Measurements from ENCODE around the gene ZNF398. TPM values are rescaled to one million over a fixed set of nuclear protein-coding genes. Genes with fewer than 3 reads are reported as not detected.

Gene ZNF398
- total RNA-seq, 1 experiment from 2014 or later, result 62.1 TPM

GRCh38 chr7:149147752-149148653 is 750 bp downstream of the ZNF398 start:
- H3K23ac ChIP-seq (ENCODE audit: insufficient read length, low read depth, low read length), result no peak overlapping the region
- peaks cover 2% of the 10 kb centered on the region; the same call in 1 of the 2 replicates for H3K4me1 ChIP-seq (ENCODE audit: insufficient read depth, low read length)
- peaks cover 43 to 55% of the 10 kb centered on the region in 2 experiments for H3K4me1 Mint-ChIP-seq
- H3K36me3 Mint-ChIP-seq (ENCODE audit: insufficient read depth in 1 of 3, low read depth in 3 of 3), result peaks cover 6 to 32% (median 15%) of the 10 kb centered on the region in 3 experiments
- H3K27ac Mint-ChIP-seq, result peak overlapping the region; percentile 84 to 98 (median 90); a peak in 6 of 7 replicates
- H3K27ac ChIP-seq (ENCODE audit: insufficient read length, low read depth, low read length), result no peak overlapping the region
- peak overlapping the region; percentile 96 for H3K9ac ChIP-seq (ENCODE audit: extremely low read depth, insufficient read length, low read length)
- H2AK5ac ChIP-seq (ENCODE audit: insufficient read length, low read length), result no peak overlapping the region
- peak overlapping the region; percentile 100 for H3K4me2 ChIP-seq (ENCODE audit: insufficient read depth, insufficient read length, low read length)
- no peak overlapping the region for H2BK12ac ChIP-seq (ENCODE audit: insufficient read length, low read depth, low read length)
- H3K14ac ChIP-seq (ENCODE audit: insufficient read depth, low read length), result peak overlapping the region; percentile 66
- H3K23me2 ChIP-seq (ENCODE audit: insufficient read length, low read depth, low read length, poor library complexity, severe bottlenecking), result peaks cover 12% of the 10 kb centered on the region
- H4K91ac ChIP-seq (ENCODE audit: insufficient read length, low read depth, low read length), result no peak overlapping the region
- TF ChIP-seq CTCF (conservative IDR thresholded peaks at IDR 0.05), result no peak
- no peaks in the 10 kb centered on the region for H3K9me3 ChIP-seq (ENCODE audit: control insufficient read depth, low read depth, low read length)
- H4K8ac ChIP-seq (replicated peaks; ENCODE audit: insufficient read length, low read depth, low read length), result no peak overlapping the region
- H3K27me3 Mint-ChIP-seq (ENCODE audit: low read depth), result no peaks in the 10 kb centered on the region
- no peak overlapping the region for H2AFZ ChIP-seq (ENCODE audit: low read length)
- H3K4ac ChIP-seq (ENCODE audit: low read depth, low read length), result no peak overlapping the region
- peaks cover 44% of the 10 kb centered on the region for H3K79me2 ChIP-seq (ENCODE audit: insufficient read depth, low read length)
- peak overlapping the region; percentile 8 for H2BK5ac ChIP-seq (ENCODE audit: insufficient read length, low read length)
- no peaks in the 10 kb centered on the region for H3K27me3 ChIP-seq (ENCODE audit: insufficient read depth, low read length)
- H4K5ac ChIP-seq (ENCODE audit: insufficient read length, low read depth, low read length), result no peak overlapping the region
- H4K20me1 ChIP-seq (ENCODE audit: control insufficient read depth, insufficient read depth, insufficient read length), result no peaks in the 10 kb centered on the region
- H3K79me1 ChIP-seq (ENCODE audit: insufficient read depth, low read depth, low read length, poor library complexity, severe bottlenecking), result no peaks in the 10 kb centered on the region
- H2BK20ac ChIP-seq (ENCODE audit: low read depth, low read length, poor library complexity, severe bottlenecking), result no peak overlapping the region
- H3K9me3 Mint-ChIP-seq, result no peaks in the 10 kb centered on the region
- no CpG with 5 or more reads among the region's 86 CpGs for WGBS (ENCODE audit: extremely low coverage, insufficient read length, low lambda C conversion rate)
- H2BK15ac ChIP-seq (ENCODE audit: low read depth, low read length), result no peak overlapping the region
- H3K18ac ChIP-seq (ENCODE audit: insufficient read length, low read depth, low read length), result peak overlapping the region; percentile 53
- H3K4me3 Mint-ChIP-seq, result peak overlapping the region; percentile 92 to 97
- H3K56ac ChIP-seq (ENCODE audit: insufficient read length, low read depth, low read length), result no peak overlapping the region
- no peak overlapping the region for H3T11ph ChIP-seq (ENCODE audit: low read length)
- DNase-seq, result no peak
- no peak overlapping the region for H2BK120ac ChIP-seq (ENCODE audit: low read depth, low read length, poor library complexity, severe bottlenecking)

Data from H9 (cell line).